WTC11 (cell line): ENCODE results near the gene CTNND2.

Experiments used
- CREB1 ChIP-seq: sonication (generic); formaldehyde crosslinking; IDR thresholded peaks from 2 replicates; pipeline ENCODE4 v1.8.0; 2023; ENCODE audit warnings: mild to moderate bottlenecking, missing genetic modification reagents
- ELF4 ChIP-seq: sonication (generic); formaldehyde crosslinking; IDR thresholded peaks from 2 replicates; pipeline ENCODE4 v1.8.1; 2022; ENCODE audit warnings: low read depth, mild to moderate bottlenecking, moderate library complexity, missing genetic modification reagents
- ESRRA ChIP-seq: sonication (generic); formaldehyde crosslinking; IDR thresholded peaks from 2 replicates; pipeline ENCODE4 v1.8.1; 2022; ENCODE audit warnings: mild to moderate bottlenecking, missing genetic modification reagents, borderline replicate concordance
- JUN ChIP-seq: sonication (generic); formaldehyde crosslinking; IDR thresholded peaks from 2 replicates; pipeline ENCODE4 v1.8.0; 2023; ENCODE audit warnings: mild to moderate bottlenecking, missing genetic modification reagents
- KAT7 ChIP-seq: sonication (generic); formaldehyde crosslinking; IDR thresholded peaks from 2 replicates; pipeline ENCODE4 v1.8.1; 2023; ENCODE audit warnings: missing genetic modification reagents, mild to moderate bottlenecking, borderline replicate concordance
- NR1H2 ChIP-seq: sonication (generic); formaldehyde crosslinking; IDR thresholded peaks from 2 replicates; pipeline ENCODE4 v1.9.0; 2021; ENCODE audit warnings: mild to moderate bottlenecking, moderate library complexity, missing genetic modification reagents
- SMAD4 ChIP-seq: sonication (generic); formaldehyde crosslinking; IDR thresholded peaks from 2 replicates; pipeline ENCODE4 v1.8.0; 2022; ENCODE audit warnings: mild to moderate bottlenecking, missing genetic modification reagents
- TP53 ChIP-seq: sonication (generic); formaldehyde crosslinking; IDR thresholded peaks from 2 replicates; pipeline ENCODE4 v1.8.1; 2023; ENCODE audit warnings: mild to moderate bottlenecking, missing genetic modification reagents
- ZBTB21 ChIP-seq: sonication (generic); formaldehyde crosslinking; IDR thresholded peaks from 2 replicates; pipeline ENCODE4 v1.8.1; 2023; ENCODE audit warnings: mild to moderate bottlenecking, missing genetic modification reagents, borderline replicate concordance
- TF ChIP-seq, protein P1 (sequence below): fragments of 200-600 bp; IDR thresholded peaks from 2 replicates; pipeline ENCODE4 v1.8.0; 2022; ENCODE audit warnings: antibody characterized with exemption
- TF ChIP-seq, protein P2 (sequence below): sonication (generic); formaldehyde crosslinking; IDR thresholded peaks from 2 replicates; pipeline ENCODE4 v1.8.1; 2023; ENCODE audit warnings: mild to moderate bottlenecking, missing genetic modification reagents
- TF ChIP-seq, protein P3 (sequence below): sonication (generic); formaldehyde crosslinking; IDR thresholded peaks from 2 replicates; pipeline ENCODE4 v1.8.0; 2022; ENCODE audit warnings: missing genetic modification reagents
- TF ChIP-seq, protein P4 (sequence below): sonication (generic); formaldehyde crosslinking; IDR thresholded peaks from 2 replicates; pipeline ENCODE4 v1.8.0; 2022; ENCODE audit warnings: mild to moderate bottlenecking, missing genetic modification reagents

DNA sequence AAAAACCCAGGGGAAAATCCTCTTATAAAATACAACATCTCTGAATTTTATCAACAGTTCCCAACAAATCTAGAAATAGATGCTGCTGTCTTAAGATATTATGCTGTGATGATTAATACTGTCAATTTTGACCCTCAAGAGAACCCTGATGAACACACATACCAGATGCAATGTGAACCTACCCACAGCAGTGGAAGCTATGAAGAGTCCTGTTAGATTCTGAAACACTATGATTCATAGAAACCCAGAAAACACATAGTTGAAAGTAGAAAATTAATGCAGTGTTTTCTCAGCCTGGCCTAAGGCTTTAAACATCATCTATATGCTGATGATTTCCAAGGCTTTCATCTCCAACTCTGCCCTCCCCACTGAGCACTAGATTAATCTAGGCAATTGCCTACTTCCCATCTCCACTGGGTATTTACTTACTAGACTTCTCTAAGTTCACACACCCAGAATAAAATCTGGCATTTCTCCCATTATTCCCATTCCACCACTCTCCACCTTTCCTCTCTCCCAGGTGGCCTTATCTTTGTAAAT is 296.2 kb downstream of the CTNND2 start:
- TF ChIP-seq ZBTB21 (CRISPR knock-in tag) (no peak), ESRRA (CRISPR knock-in tag) (no peak), TP53 (CRISPR knock-in tag) (no peak), JUN (CRISPR knock-in tag) (no peak), CREB1 (CRISPR knock-in tag) (no peak), ELF4 (CRISPR knock-in tag) (no peak), SMAD4 (CRISPR knock-in tag) (no peak), KAT7 (no peak), NR1H2 (CRISPR knock-in tag) (no peak)
- TF ChIP-seq, protein P1, sequence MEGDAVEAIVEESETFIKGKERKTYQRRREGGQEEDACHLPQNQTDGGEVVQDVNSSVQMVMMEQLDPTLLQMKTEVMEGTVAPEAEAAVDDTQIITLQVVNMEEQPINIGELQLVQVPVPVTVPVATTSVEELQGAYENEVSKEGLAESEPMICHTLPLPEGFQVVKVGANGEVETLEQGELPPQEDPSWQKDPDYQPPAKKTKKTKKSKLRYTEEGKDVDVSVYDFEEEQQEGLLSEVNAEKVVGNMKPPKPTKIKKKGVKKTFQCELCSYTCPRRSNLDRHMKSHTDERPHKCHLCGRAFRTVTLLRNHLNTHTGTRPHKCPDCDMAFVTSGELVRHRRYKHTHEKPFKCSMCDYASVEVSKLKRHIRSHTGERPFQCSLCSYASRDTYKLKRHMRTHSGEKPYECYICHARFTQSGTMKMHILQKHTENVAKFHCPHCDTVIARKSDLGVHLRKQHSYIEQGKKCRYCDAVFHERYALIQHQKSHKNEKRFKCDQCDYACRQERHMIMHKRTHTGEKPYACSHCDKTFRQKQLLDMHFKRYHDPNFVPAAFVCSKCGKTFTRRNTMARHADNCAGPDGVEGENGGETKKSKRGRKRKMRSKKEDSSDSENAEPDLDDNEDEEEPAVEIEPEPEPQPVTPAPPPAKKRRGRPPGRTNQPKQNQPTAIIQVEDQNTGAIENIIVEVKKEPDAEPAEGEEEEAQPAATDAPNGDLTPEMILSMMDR: no peak
- TF ChIP-seq, protein P2, sequence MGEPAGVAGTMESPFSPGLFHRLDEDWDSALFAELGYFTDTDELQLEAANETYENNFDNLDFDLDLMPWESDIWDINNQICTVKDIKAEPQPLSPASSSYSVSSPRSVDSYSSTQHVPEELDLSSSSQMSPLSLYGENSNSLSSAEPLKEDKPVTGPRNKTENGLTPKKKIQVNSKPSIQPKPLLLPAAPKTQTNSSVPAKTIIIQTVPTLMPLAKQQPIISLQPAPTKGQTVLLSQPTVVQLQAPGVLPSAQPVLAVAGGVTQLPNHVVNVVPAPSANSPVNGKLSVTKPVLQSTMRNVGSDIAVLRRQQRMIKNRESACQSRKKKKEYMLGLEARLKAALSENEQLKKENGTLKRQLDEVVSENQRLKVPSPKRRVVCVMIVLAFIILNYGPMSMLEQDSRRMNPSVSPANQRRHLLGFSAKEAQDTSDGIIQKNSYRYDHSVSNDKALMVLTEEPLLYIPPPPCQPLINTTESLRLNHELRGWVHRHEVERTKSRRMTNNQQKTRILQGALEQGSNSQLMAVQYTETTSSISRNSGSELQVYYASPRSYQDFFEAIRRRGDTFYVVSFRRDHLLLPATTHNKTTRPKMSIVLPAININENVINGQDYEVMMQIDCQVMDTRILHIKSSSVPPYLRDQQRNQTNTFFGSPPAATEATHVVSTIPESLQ (CRISPR knock-in tag): no peak
- TF ChIP-seq, protein P3, sequence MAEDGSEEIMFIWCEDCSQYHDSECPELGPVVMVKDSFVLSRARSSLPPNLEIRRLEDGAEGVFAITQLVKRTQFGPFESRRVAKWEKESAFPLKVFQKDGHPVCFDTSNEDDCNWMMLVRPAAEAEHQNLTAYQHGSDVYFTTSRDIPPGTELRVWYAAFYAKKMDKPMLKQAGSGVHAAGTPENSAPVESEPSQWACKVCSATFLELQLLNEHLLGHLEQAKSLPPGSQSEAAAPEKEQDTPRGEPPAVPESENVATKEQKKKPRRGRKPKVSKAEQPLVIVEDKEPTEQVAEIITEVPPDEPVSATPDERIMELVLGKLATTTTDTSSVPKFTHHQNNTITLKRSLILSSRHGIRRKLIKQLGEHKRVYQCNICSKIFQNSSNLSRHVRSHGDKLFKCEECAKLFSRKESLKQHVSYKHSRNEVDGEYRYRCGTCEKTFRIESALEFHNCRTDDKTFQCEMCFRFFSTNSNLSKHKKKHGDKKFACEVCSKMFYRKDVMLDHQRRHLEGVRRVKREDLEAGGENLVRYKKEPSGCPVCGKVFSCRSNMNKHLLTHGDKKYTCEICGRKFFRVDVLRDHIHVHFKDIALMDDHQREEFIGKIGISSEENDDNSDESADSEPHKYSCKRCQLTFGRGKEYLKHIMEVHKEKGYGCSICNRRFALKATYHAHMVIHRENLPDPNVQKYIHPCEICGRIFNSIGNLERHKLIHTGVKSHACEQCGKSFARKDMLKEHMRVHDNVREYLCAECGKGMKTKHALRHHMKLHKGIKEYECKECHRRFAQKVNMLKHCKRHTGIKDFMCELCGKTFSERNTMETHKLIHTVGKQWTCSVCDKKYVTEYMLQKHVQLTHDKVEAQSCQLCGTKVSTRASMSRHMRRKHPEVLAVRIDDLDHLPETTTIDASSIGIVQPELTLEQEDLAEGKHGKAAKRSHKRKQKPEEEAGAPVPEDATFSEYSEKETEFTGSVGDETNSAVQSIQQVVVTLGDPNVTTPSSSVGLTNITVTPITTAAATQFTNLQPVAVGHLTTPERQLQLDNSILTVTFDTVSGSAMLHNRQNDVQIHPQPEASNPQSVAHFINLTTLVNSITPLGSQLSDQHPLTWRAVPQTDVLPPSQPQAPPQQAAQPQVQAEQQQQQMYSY (CRISPR knock-in tag): no peak
- TF ChIP-seq, protein P4, sequence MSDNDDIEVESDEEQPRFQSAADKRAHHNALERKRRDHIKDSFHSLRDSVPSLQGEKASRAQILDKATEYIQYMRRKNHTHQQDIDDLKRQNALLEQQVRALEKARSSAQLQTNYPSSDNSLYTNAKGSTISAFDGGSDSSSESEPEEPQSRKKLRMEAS (CRISPR knock-in tag): no peak
